Anterior cingulate cortex (tissue), 58 donors: ENCODE data around the gene SUCLG2.

ENCODE experiments used
- DNase-seq, 58 donors: peaks; one replicate each; lab custom pipeline; 2025; lab: John Stamatoyannopoulos, UW

Gene SUCLG2

DNA sequence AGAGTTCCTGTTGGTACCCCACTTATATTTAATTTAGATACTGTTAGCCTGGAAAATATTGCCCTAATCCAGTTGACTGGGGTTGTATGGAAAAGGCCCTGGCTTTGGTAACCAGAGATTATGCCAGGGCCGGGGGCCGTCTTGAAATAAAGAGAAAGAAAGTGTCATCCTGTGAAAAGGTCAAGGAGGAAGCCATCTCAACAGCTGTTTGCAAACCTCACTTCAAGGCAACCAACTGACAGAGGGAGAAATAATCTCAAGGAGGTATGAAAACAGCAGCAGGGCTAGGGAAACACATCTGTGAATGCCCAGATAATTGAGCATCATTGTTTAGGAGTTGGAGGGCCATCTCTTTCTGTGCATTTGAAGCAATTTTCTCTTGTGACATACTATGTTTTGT is 190.8 kb downstream of the SUCLG2 start:
- no peak for DNase-seq

- no peak for DNase-seq
These were observed 192.2 kb downstream of the SUCLG2 start for GRCh38 chr3:67462187-67462586.

DNA sequence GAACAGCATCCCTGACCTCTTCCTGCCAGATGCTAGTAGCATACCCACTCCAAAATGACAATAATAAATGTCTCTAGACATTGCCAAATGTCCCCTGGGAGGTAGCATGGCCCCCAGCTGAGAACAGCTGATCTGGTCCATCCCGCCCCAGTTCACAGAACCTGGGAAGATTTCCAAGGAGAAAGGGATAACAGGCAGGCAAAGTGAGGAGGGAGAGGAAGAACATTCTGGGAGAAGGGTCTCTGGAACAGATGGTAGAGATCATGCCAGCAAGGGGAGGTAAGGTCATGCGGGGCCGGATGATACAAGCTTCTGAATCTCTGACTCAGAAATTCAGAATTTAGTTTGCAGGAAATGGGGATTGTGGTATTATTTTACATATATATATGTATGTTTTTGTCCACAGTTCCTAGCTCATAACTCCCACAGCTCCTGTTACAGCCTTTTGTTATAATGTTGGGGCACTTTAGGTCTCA is 192.7 kb downstream of the SUCLG2 start:
- no peak for DNase-seq

- DNase-seq = no peak
These were observed 193.4 kb downstream of the SUCLG2 start for GRCh38 chr3:67460841-67461510.

DNA sequence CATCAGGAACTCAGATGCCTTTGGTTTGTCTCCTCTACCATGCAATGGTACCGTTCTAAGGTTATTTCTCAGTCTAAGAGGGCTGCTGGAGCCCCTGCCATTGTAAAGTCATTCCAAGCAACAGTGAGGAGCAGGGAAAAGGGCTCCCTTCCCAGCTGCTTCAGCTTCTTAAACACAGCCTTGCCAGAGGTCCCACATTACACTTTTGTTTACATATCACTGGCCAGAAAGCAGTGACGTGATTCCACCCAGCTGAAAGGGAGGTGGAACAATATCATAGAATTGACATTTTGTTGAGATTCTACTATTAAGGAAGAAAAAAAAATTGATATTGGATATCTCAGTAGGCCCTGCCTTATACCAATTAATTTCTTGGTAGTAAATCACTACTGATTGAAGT is 194.6 kb downstream of the SUCLG2 start:
- no peak for DNase-seq

GRCh38 chr3:67458896-67459530 is 195.4 kb downstream of the SUCLG2 start:
- DNase-seq = no peak

DNA sequence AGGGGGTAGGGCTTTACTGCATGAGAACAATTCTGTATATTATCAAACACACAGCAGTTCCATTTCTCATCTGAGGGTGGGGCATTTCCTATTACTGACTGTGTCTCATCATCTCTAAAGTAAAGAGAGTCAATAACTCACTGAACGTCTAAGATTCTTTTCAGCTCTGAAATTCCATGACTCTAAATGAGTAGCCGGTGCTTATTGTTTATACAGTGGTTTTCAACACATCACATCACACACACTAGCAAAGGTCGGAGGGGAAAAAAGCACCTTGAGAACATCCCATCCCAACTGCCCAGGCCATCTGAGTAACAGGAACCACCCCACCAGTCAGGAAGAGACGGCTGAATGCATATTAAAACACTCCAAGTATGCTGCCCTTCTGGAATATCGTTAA is 196.0 kb downstream of the SUCLG2 start:
- DNase-seq = no peak

DNA sequence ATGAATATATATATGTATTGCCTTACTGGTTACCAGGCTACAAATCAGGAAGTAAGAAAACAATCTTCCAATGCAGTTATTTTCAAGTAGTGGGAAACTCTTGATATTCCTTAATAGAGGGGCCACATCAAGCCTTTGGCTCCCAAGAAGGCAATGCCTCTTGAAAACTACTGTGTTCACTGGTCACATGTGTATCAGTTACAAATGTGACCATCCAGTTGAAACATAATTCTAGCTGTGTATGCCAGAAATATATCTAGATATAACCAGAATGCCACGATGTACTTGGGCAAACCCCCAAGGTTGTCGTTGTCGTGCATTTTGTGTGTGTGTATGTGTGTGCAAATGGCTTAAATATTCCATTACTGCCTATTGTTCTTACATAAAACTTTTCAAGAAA is 200.8 kb downstream of the SUCLG2 start:
- DNase-seq = no peak

DNA sequence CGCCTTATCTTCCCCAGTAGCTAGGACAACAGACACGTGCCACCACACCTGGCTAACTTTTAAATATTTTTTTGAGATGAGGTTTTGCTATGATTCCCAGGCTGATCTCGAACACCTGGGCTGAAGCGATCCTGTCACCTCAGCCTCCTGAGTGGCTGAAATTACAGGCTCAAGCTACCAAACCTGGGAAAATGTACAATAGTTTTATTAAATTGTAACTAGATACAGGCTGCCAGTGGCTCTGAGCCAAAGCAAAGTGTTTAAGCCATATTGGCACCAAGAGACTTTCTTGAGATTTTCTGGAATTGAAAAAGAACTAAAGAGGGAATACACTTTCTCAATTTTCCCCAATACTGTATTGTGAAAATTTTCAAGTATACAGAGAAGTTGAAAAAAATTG is 204.3 kb downstream of the SUCLG2 start:
- DNase-seq = no peak

GRCh38 chr3:67447393-67447792 is 207.0 kb downstream of the SUCLG2 start:
- DNase-seq = no peak

DNA sequence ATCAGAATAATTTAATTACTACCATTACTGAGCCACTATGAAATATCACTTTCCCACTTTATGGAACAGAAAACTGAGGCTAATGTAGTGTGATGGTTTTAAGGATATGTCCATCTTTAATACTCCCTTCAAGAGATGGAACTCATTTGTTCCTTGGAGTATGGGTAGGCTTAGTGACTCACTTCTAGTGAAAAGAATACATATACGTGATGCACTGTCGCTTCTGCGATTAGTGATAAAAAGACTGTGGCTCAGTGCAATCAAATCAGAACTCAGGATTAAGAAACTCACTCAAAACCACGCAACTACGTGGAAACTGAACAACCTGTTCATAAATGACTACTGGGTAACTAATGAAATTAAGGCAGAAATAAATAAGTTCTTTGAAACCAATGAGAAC is 216.6 kb downstream of the SUCLG2 start:
- DNase-seq = no peak

DNA sequence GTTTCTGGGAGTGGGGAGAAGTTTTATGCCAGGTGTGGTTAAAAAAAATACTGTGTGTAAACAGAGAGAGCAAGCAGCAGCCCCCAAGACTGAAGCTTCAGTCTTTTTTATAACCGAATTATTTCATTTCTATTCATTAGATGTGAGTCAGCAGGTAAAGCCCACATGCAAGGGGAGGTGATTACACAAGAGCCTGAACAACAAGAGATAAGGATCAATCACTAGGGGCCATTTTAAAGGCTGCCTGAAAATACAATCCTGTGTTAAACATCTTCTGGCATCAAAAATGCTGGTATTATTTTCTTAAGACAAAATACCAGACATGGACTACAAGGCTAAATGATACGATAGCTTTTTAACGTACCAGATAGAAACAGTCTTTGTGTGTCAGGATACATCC is 217.3 kb downstream of the SUCLG2 start:
- no peak for DNase-seq

- DNase-seq = no peak
These were observed 221.3 kb downstream of the SUCLG2 start for GRCh38 chr3:67433109-67433508.

DNA sequence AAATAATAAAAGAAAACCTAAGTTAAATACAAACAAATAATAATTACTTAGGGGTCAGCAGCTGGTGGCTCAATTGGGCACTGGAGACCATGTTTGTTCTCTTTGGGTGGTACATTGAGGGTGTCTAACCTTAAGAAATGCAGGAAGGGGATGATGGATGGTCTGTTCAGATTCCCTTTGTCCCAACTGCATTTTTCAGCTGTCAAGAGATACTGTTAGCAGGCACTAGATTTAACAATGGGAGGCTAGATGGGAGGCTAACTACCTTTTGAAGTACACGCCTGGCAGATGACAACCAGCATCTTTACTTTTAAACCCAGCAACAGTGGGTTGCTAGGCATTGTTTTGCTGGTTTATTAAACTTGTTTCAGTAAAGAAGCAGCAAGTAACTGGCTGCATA is 222.5 kb downstream of the SUCLG2 start:
- no peak for DNase-seq

DNA sequence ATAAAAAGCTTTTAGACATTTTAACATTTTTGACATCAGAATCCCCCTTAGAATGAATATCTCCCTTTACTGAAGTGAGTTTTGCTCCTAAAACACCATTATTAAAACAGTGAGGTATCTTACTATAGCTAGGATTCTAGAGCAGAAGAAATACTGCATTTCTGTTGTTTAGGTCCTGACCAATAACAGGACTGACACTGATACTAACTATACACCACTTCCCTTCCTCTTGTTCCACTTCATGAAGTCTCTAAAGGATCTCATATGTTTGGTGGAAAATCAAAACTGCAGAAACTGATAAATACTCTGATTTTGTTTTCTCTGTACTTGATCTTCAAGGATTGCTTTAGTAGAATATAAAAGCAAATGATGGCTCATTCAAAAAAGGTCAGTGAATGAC is 230.7 kb downstream of the SUCLG2 start:
- no peak for DNase-seq

- DNase-seq = no peak
These were observed 232.5 kb downstream of the SUCLG2 start for GRCh38 chr3:67421912-67422311.

GRCh38 chr3:67419779-67420178 is 234.6 kb downstream of the SUCLG2 start:
- DNase-seq = no peak

- no peak for DNase-seq
These were observed 235.2 kb downstream of the SUCLG2 start for GRCh38 chr3:67419218-67419529.

DNA sequence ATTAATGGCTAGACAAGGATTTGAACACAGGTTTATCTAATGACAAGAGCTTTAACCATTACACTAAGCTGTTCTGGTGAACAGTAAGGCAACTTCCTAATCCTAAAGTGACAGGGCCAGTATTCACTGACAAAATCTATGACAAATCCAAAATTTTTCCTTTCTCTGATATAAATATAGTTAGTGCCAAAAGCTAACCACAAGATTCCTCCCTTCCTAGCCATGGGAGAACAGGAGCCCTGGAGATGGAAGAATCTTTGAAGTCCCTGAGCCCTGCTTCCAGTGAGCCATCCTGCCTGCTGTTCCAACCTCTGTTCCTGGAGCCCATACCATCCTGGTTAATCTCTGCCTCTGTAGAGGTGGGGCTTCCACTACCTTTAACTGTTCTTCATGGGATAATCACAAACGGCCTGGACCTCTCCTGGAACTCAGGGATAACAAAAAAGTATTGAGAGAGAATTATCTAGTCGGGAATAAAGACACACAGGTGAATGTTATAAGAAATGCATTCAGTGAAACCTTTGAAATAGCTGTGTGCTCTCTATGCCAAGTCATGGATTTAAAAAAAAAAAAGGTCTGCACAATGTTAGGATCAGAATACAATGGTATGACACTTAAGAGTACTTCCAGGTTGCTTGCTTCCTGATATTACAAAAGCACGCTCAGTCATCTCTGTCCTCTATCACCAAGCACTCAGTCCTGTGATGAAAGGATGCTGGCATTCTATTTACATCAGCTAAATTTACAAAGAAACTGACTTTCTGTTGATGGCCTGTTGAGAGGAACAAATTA is 235.8 kb downstream of the SUCLG2 start:
- DNase-seq = no peak

- DNase-seq = no peak
These were observed 237.7 kb downstream of the SUCLG2 start for GRCh38 chr3:67416703-67417102.

DNA sequence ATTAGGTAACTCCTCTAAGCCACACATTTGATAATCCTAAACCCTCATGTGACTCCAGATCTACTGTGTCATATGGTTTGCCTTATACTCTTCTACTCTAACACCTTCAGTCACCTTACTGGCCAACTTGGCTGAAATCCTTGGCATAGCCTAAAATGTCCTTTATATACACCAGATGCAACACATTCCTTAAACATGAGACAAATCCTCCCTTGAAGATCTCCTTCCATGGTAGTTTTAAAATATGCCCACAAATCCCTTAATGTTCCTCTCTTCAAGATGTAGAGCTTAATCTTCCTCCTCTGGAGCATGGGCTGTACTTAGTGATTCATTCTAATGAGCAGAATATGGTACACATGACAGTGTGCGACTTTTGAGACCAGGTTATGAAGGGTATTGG is 238.9 kb downstream of the SUCLG2 start:
- DNase-seq = no peak

DNA sequence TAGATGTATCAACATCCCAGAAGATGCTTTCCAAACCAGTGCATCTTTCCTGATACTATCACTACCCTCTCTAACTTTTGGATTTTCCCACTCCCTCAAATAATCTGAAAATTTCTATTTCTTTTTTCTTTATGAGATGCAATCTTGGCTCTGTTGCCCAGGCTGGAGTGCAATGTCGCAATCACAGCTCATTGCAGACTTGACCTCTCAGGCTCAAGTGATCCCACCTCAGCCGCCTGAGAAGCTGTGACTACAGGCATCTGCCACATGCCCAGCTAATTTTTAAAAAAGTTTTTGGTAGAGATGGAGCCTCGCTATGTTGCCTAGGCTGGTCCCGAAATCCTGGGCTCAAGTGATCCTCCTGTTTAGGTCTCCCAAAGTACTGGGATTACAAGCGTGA is 239.7 kb downstream of the SUCLG2 start:
- no peak for DNase-seq
